ENCODE data around the gene FEM1A. TPM values are rescaled to one million over a fixed set of nuclear protein-coding genes. Genes with fewer than 3 reads are reported as not detected.
"Not testable (repeated sequence)": the region's sequence is repeated elsewhere in the genome, so short reads cannot be mapped to it uniquely, and the experiment has no call there.

The FEM1A gene
- total and polyA plus RNA-seq, 9 donors = 3.6 to 11.4 (median 9.1) TPM

DNA sequence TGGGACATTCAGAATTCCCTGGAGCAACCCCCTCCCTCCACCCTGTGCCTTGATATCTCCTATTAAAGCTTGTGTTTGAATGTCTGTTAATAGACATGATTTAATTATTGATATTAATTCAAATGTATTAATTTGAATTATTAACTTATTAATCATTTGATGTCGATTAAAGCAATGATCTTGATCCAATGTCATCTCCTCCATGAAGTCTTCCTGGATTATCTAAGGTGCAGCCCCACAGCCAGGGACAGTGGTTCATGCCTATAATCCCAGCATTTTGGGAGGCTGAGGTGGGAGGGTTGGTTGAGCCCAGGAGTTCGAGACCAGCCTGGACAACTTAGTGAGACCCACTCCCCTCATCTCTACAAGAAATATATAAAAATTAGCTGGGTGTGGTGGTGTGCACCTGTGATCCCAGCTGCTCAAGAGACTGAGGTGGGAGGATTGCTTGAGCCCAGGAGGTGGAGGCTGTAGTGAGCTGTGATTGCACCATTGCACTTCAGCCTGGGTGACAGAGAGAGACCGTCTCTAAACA, 9.6 kb downstream of the FEM1A start:
- Histone ChIP-seq H3K4me1 (ENCODE audit: insufficient read depth) (no peaks in the 10 kb centered on the region), H3K36me3 (no peaks in the 10 kb centered on the region), H3K27me3 (no peaks in the 10 kb centered on the region), H3K9me3 (no peaks in the 10 kb centered on the region), H3K27ac (no peak overlapping the region), H3K4me3 (no peak overlapping the region)
- TF ChIP-seq EP300 (IDR thresholded peaks at IDR 0.05) (no peak), POLR2A (IDR thresholded peaks at IDR 0.05) (no peak)
- TF ChIP-seq, protein P1, sequence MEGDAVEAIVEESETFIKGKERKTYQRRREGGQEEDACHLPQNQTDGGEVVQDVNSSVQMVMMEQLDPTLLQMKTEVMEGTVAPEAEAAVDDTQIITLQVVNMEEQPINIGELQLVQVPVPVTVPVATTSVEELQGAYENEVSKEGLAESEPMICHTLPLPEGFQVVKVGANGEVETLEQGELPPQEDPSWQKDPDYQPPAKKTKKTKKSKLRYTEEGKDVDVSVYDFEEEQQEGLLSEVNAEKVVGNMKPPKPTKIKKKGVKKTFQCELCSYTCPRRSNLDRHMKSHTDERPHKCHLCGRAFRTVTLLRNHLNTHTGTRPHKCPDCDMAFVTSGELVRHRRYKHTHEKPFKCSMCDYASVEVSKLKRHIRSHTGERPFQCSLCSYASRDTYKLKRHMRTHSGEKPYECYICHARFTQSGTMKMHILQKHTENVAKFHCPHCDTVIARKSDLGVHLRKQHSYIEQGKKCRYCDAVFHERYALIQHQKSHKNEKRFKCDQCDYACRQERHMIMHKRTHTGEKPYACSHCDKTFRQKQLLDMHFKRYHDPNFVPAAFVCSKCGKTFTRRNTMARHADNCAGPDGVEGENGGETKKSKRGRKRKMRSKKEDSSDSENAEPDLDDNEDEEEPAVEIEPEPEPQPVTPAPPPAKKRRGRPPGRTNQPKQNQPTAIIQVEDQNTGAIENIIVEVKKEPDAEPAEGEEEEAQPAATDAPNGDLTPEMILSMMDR (IDR thresholded peaks at IDR 0.05) = no peak
- WGBS, 3 donors = 84 to 87% (median 86%) methylated on average over 3 of the region's 3 CpGs
- intact Hi-C loops (cut with DNase I) = no loop called here
- DNase-seq = no peak

- H3K36me3 ChIP-seq = no peaks in the 10 kb centered on the region
- no peak overlapping the region for H3K27ac ChIP-seq
- H3K9me3 ChIP-seq = no peaks in the 10 kb centered on the region
- WGBS, 3 donors = 63 to 77% (median 66%) methylated on average over 7 of the region's 7 CpGs
- H3K4me3 ChIP-seq = no peak overlapping the region
- no peak for DNase-seq
- H3K4me1 ChIP-seq (ENCODE audit: insufficient read depth) = no peaks in the 10 kb centered on the region
- intact Hi-C loops (cut with DNase I) = no loop called here
- TF ChIP-seq EP300 (IDR thresholded peaks at IDR 0.05) (no peak), POLR2A (IDR thresholded peaks at IDR 0.05) (no peak)
- TF ChIP-seq, protein P1 (IDR thresholded peaks at IDR 0.05) = no peak
- H3K27me3 ChIP-seq = no peaks in the 10 kb centered on the region
These were observed 11.2 kb downstream of the FEM1A start for GRCh38 chr19:4802711-4803110.

GRCh38 chr19:4803736-4804695, 12.5 kb downstream of the FEM1A start:
- Histone ChIP-seq H3K9me3 (no peaks in the 10 kb centered on the region), H3K36me3 (no peaks in the 10 kb centered on the region), H3K27me3 (no peaks in the 10 kb centered on the region), H3K4me3 (no peak overlapping the region), H3K4me1 (ENCODE audit: insufficient read depth) (no peaks in the 10 kb centered on the region), H3K27ac (no peak overlapping the region)
- DNase-seq = peak; percentile 44 to 69 (median 60)
- WGBS, 3 donors = 45 to 51% (median 48%) methylated on average over 32 to 33 of the region's 33 CpGs
- TF ChIP-seq, protein P1 (IDR thresholded peaks at IDR 0.05) = peak; percentile 46 to 54 (median 52)
- no peak for TF ChIP-seq POLR2A (IDR thresholded peaks at IDR 0.05)
- intact Hi-C loops (cut with DNase I) = no loop called here

DNA sequence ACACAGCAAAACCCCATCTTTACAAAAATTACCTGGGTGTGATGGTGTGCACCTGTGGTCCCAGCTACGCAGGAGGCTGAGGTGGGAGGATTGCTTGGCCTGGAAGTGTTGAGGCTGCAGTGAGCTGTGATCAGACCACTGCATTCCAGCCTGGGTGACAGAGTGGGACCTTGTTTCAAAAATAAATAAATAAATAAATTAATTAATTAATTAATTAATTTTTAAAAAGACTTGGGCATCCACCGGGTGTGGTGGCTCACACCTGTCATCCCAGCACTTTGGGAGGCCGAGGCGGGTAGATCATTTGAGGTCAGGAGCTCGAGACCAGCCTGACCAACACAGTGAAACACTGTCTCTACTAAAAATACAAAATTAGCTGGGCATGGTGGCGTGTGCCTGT, 13.6 kb downstream of the FEM1A start:
- not testable (repeated sequence) for H3K4me3 ChIP-seq; H3K27me3 ChIP-seq; H3K9me3 ChIP-seq; H3K4me1 ChIP-seq (ENCODE audit: insufficient read depth); H3K36me3 ChIP-seq; DNase-seq; H3K27ac ChIP-seq
- intact Hi-C loops (cut with DNase I) = loop anchor here in 1 of 4 donors (5.0 kb wide), 1 partner anchor 227 kb away; no protein-coding TSS in a partner anchor
- 95 to 97% (median 97%) methylated on average over 6 of the region's 6 CpGs for WGBS, 3 donors

DNA sequence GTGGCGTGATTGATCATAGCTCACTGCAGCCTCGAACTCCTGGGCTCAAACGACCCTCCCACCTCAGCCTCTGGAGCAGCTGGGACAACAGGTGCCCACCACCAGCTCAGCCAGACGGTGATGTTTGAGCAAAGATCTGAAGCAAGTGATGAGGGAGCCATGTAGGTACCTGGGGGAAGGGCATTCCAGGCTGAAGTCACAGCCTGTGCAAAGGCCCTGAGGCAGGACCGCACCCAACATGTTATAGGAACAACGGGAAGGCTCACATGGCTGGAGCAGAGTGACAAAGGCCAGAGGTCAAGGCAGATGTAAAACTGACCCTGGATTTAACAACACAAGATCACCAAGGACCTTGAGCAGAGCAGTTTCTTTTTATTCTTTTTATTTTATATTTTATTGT, 14.8 kb downstream of the FEM1A start:
- Histone ChIP-seq H3K27me3 (no peaks in the 10 kb centered on the region), H3K36me3 (no peaks in the 10 kb centered on the region), H3K27ac (no peak overlapping the region), H3K4me3 (no peak overlapping the region), H3K9me3 (no peaks in the 10 kb centered on the region), H3K4me1 (ENCODE audit: insufficient read depth) (no peaks in the 10 kb centered on the region)
- DNase-seq = no peak
- intact Hi-C loops (cut with DNase I) = loop anchor here in 1 of 4 donors (5.0 kb wide), 1 partner anchor 226 kb away; no protein-coding TSS in a partner anchor
- no peak for TF ChIP-seq POLR2A (IDR thresholded peaks at IDR 0.05)
- no peak for TF ChIP-seq EP300 (IDR thresholded peaks at IDR 0.05)
- TF ChIP-seq, protein P1 (IDR thresholded peaks at IDR 0.05) = no peak
- 74 to 89% (median 79%) methylated on average over 6 of the region's 6 CpGs for WGBS, 3 donors
